OCI-LY3 (cell line): ENCODE measurements around the gene ANKS1A.

Source experiments
- CTCF ChIP-seq: fragments of 200-600, 300-600 bp; sonication (generic); IDR thresholded peaks from 2 replicates; pipeline ENCODE4 v1.5.1; 2014; ENCODE audit warnings: antibody characterized with exemption, low read length, low read depth
- EZH2phosphoT487 ChIP-seq: fragments of 200-600 bp; shearing (Covaris generic); IDR thresholded peaks from 2 replicates; pipeline ENCODE4 v1.6.1; 2018; ENCODE audit warnings: antibody characterized with exemption, mixed run types, low read depth

GRCh38 chr6:35085359-35086281 is 196.6 kb downstream of the ANKS1A start:
- no peak for TF ChIP-seq CTCF
- no peak for TF ChIP-seq EZH2phosphoT487
